T-cell (primary cell): ENCODE data around the gene LNPK. TPM values are rescaled to one million over a fixed set of nuclear protein-coding genes. Genes with fewer than 3 reads are reported as not detected.

Source experiments
- ATAC-seq, 4 experiments: fragments of 200-7000 bp in 3 of 4; fragments of 150-1000 bp in 1 of 4; cut with Tn5 transposase; replicated peaks in 1 of 4; 1 replicate in 3 of 4; 2 replicates in 1 of 4; pipeline ENCODE4 v1.10.0; 2021; ENCODE audit warnings: moderate library complexity in 3 of 4, mild to moderate bottlenecking in 2 of 4, moderate number of reproducible peaks in 1 of 4
- CTCF ChIA-PET, 2 donors: fragments of 300-600 bp; sonication (Branson Sonifier 250); formaldehyde crosslinking; loops; one replicate each; lab custom pipeline; 2022; ENCODE audit warnings: antibody characterized with exemption in 2 of 2; lab: Charles Lee
- POLR2A ChIA-PET, 2 donors: fragments of 300-600 bp; sonication (Branson Sonifier 250); formaldehyde crosslinking; loops; one replicate each; lab custom pipeline; 2022; ENCODE audit warnings: antibody characterized with exemption in 2 of 2; lab: Charles Lee
- DNase-seq, 35 experiments: peaks; one replicate each; pipeline versions ENCODE4 v3.0.0 to v3.0.0-alpha.2; 2013 to 2023
- H3K27ac ChIP-seq: one replicate; pipeline ENCODE4 v1.5.1; 2013; ENCODE audit warnings: low read length
- H3K27me3 ChIP-seq, 2 experiments: replicated peaks in 1 of 2; 1 replicate in 1 of 2; 2 replicates in 1 of 2; pipeline versions ENCODE4 v1.6.1 to v1.7.0; 2013; ENCODE audit warnings: low read length in 1 of 2, mixed read lengths in 1 of 2; ENCODE audit not compliant: control insufficient read depth in 2 of 2, insufficient read depth in 2 of 2; ENCODE audit errors: extremely low read depth in 1 of 2
- H3K36me3 ChIP-seq, 2 donors: 1 replicate in 1 of 2; 2 replicates in 1 of 2; pipeline versions ENCODE4 v1.6.1 to v1.7.0; 2013; ENCODE audit warnings: low read length in 1 of 2; ENCODE audit not compliant: control insufficient read depth in 2 of 2, insufficient read depth in 1 of 2; ENCODE audit errors: extremely low read depth in 1 of 2
- H3K4me1 ChIP-seq, 2 experiments: 1 replicate in 1 of 2; 2 replicates in 1 of 2; pipeline versions ENCODE4 v1.6.1 to v1.7.0; 2013; ENCODE audit warnings: low read length in 2 of 2, mixed read lengths in 1 of 2; ENCODE audit not compliant: insufficient read depth in 2 of 2, control insufficient read depth in 1 of 2; ENCODE audit errors: extremely low read depth in 1 of 2
- H3K4me3 ChIP-seq, 2 donors: 1 replicate in 1 of 2; 2 replicates in 1 of 2; pipeline versions ENCODE4 v1.5.1 to v1.7.0; 2013; ENCODE audit warnings: mild to moderate bottlenecking in 2 of 2, low read length in 1 of 2, moderate library complexity in 1 of 2; ENCODE audit not compliant: control insufficient read depth in 1 of 2; ENCODE audit errors: extremely low read depth in 1 of 2
- H3K9me3 ChIP-seq: 2 replicates; pipeline ENCODE4 v1.7.0; 2013
- H3K27ac Mint-ChIP-seq, 2 donors: one replicate each; pipeline ENCODE4 v1.8.0; 2020 to 2021; ENCODE audit warnings: mild to moderate bottlenecking in 2 of 2, mixed read lengths in 2 of 2
- H3K27me3 Mint-ChIP-seq, 2 donors: one replicate each; pipeline ENCODE4 v1.8.0; 2021 to 2022; ENCODE audit warnings: mixed read lengths in 2 of 2
- H3K36me3 Mint-ChIP-seq: one replicate; pipeline ENCODE4 v1.8.0; 2021; ENCODE audit warnings: mixed read lengths
- H3K4me1 Mint-ChIP-seq, 3 donors: one replicate each; pipeline ENCODE4 v1.8.0; 2020 to 2022; ENCODE audit warnings: mixed read lengths in 3 of 3, mild to moderate bottlenecking in 1 of 3
- H3K4me3 Mint-ChIP-seq, 3 donors: one replicate each; pipeline ENCODE4 v1.8.0; 2020 to 2022; ENCODE audit warnings: mild to moderate bottlenecking in 3 of 3, mixed read lengths in 3 of 3, moderate library complexity in 3 of 3
- H3K9me3 Mint-ChIP-seq, 3 donors: one replicate each; pipeline ENCODE4 v1.8.0; 2020 to 2022; ENCODE audit warnings: mixed read lengths in 3 of 3
- WGBS: methylation state at CpG from one replicate; pipeline ENCODE4 v1.1.5; 2013; ENCODE audit warnings: missing lambda C conversion rate; ENCODE audit not compliant: insufficient coverage; 5-methylcytosine and 5-hydroxymethylcytosine counted together
- total RNA-seq, 35 experiments: library from RNA in 6 of 35; stranded (reverse) in 6 of 35; fragments of 120-200 nt in 1 of 35; gene quantifications; one replicate each; pipeline versions ENCODE4 v1.2.1 to v1.2.4 and lab custom pipeline; 2013 to 2026

LNPK gene
- total RNA-seq, 5 donors from 2014 or later (not counting 1 experiment from before 2014, with no cell fraction given) = 19.2 to 28.2 (median 22.1) TPM

- H3K4me1 ChIP-seq = no peaks in the 10 kb centered on the region
- peaks cover 0 to 8% of the 10 kb centered on the region in 2 experiments for H3K27me3 ChIP-seq
- no peak for DNase-seq
- H3K27ac Mint-ChIP-seq = no peak overlapping the region
- CTCF ChIA-PET = no interaction called here
- no peaks in the 10 kb centered on the region for H3K9me3 Mint-ChIP-seq
- no peak overlapping the region for H3K27ac ChIP-seq
- no peaks in the 10 kb centered on the region for H3K36me3 ChIP-seq
- H3K27me3 Mint-ChIP-seq = peaks cover 4 to 27% of the 10 kb centered on the region in 2 donors
- no peaks in the 10 kb centered on the region for H3K9me3 ChIP-seq
- H3K4me1 Mint-ChIP-seq = no peaks in the 10 kb centered on the region
- no peak for ATAC-seq
- H3K4me3 ChIP-seq = no peak overlapping the region
- POLR2A ChIA-PET = no interaction called here
- no peaks in the 10 kb centered on the region for H3K36me3 Mint-ChIP-seq
- 80% methylated on average over 2 of the region's 3 CpGs for WGBS
- H3K4me3 Mint-ChIP-seq = no peak overlapping the region
Measured at GRCh38 chr2:175877845-175878544, 124.1 kb downstream of the LNPK start.

DNA sequence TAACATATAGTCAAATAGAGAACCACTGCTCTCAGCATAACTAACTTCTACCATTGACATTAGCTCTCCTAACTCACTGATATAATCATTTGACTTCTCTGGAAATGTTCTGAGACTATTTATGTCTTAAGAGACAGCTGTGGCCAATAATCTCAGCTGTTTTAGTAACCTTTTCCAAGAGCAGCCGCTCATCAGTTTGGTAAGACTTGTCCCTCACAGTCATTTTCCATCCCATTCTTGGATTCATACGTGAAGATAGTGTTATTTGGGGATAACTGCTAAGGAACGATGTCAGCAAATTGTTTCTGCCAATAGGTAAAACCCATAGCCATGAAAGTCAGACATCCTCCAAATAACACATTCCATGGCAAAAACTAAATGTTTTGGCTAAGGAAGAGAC is 127.8 kb downstream of the LNPK start:
- Mint-ChIP-seq H3K4me1 (no peaks in the 10 kb centered on the region), H3K27ac (no peak overlapping the region), H3K9me3 (no peaks in the 10 kb centered on the region), H3K36me3 (no peaks in the 10 kb centered on the region), H3K27me3 (peaks cover 11 to 37% of the 10 kb centered on the region in 2 donors), H3K4me3 (no peak overlapping the region)
- Histone ChIP-seq H3K36me3 (no peaks in the 10 kb centered on the region), H3K27me3 (peaks cover 0 to 10% of the 10 kb centered on the region in 2 experiments), H3K9me3 (no peaks in the 10 kb centered on the region), H3K27ac (no peak overlapping the region), H3K4me1 (no peaks in the 10 kb centered on the region), H3K4me3 (no peak overlapping the region)
- ChIA-PET CTCF (no interaction called here), POLR2A (no interaction called here)
- no peak for ATAC-seq
- no CpG with 5 or more reads among the region's 3 CpGs for WGBS
- DNase-seq = no peak

Other genes with a start within 250 kb of the LNPK start
- gene EVX2, start 81.7 kb upstream of the LNPK start, total RNA-seq = not detected
- not detected for gene HOXD13, start 90.5 kb upstream of the LNPK start, total RNA-seq
- gene HOXD12, start 97.5 kb upstream of the LNPK start, total RNA-seq = not detected
- not detected for gene HOXD11, start 105.0 kb upstream of the LNPK start, total RNA-seq
- gene HOXD10, start 114.5 kb upstream of the LNPK start, total RNA-seq = not detected
- gene HOXD9, start 120.5 kb upstream of the LNPK start, total RNA-seq = under 1 TPM in 2 of 5 donors, not detected in 3; 0.13 to 0.15 TPM
- gene HOXD8, start 127.4 kb upstream of the LNPK start, total RNA-seq = not detected
- gene HOXD4, start 149.3 kb upstream of the LNPK start, total RNA-seq = not detected
- gene HOXD3, start 155.0 kb upstream of the LNPK start, total RNA-seq = under 1 TPM in 1 of 5 donors, not detected in 4; 0.44 TPM
- gene HOXD1, start 186.4 kb upstream of the LNPK start, total RNA-seq = not detected